Measurements from ENCODE around the gene TIMD4.
"Not testable (repeated sequence)": the region's sequence is repeated elsewhere in the genome, so short reads cannot be mapped to it uniquely, and the experiment has no call there.

The TIMD4 gene

GRCh38 chr5:156940462-156940861 lies 22.6 kb downstream of the TIMD4 start:
- ATAC-seq, DNase-seq, H3K4me3 Mint-ChIP-seq, H3K27me3 Mint-ChIP-seq: not testable (repeated sequence)
- Mint-ChIP-seq H3K4me1 (peaks cover 44% of the 10 kb centered on the region), H3K27ac (peak overlapping the region in 1 of 2 donors; percentile 56), H3K9me3 (peaks cover 17 to 23% of the 10 kb centered on the region in 2 donors)

GRCh38 chr5:156936972-156937371 lies 26.1 kb downstream of the TIMD4 start:
- DNase-seq = no peak
- H3K27me3 Mint-ChIP-seq = no peaks in the 10 kb centered on the region
- no peak overlapping the region for H3K27ac Mint-ChIP-seq
- peaks cover 17 to 23% of the 10 kb centered on the region in 2 donors for H3K9me3 Mint-ChIP-seq
- ATAC-seq = no peak
- peaks cover 67% of the 10 kb centered on the region for H3K4me1 Mint-ChIP-seq
- H3K4me3 Mint-ChIP-seq = no peak overlapping the region

- H3K4me3 Mint-ChIP-seq = peak overlapping the region in 1 of 2 donors; percentile 13
- H3K4me1 Mint-ChIP-seq = peaks cover 77% of the 10 kb centered on the region
Measured at GRCh38 chr5:156934450-156935211, 28.4 kb downstream of the TIMD4 start.

GRCh38 chr5:156929366-156929948 lies 33.6 kb downstream of the TIMD4 start:
- Mint-ChIP-seq H3K27me3 (no peaks in the 10 kb centered on the region), H3K9me3 (peaks cover 20% of the 10 kb centered on the region in 2 donors), H3K27ac (peak overlapping the region; percentile 54 to 90), H3K4me3 (peak overlapping the region; percentile 1 to 47), H3K4me1 (peaks cover 88% of the 10 kb centered on the region)
- ATAC-seq = peak; percentile 80
- peak in 1 of 2 donors; percentile 40 for DNase-seq

More at GRCh38 chr5:156934450-156935211, 28.4 kb downstream of the TIMD4 start:
- no peaks in the 10 kb centered on the region for H3K27me3 Mint-ChIP-seq
- peak overlapping the region in 1 of 2 donors; percentile 42 for H3K27ac Mint-ChIP-seq
- peak; percentile 53 to 77 for DNase-seq
- ATAC-seq = peak; percentile 87
- H3K9me3 Mint-ChIP-seq = peaks cover 19 to 24% of the 10 kb centered on the region in 2 donors

- H3K27ac Mint-ChIP-seq = peak overlapping the region; percentile 50 to 89
- ATAC-seq = no peak
- H3K27me3 Mint-ChIP-seq = no peaks in the 10 kb centered on the region
- peaks cover 77% of the 10 kb centered on the region for H3K4me1 Mint-ChIP-seq
- peaks cover 20% of the 10 kb centered on the region in 2 donors for H3K9me3 Mint-ChIP-seq
- peak overlapping the region; percentile 32 to 52 for H3K4me3 Mint-ChIP-seq
- DNase-seq = no peak
Measured at GRCh38 chr5:156927545-156927944, 35.5 kb downstream of the TIMD4 start.

- Mint-ChIP-seq H3K4me1 (peaks cover 78% of the 10 kb centered on the region), H3K9me3 (peaks cover 15 to 16% of the 10 kb centered on the region in 2 donors)
- not testable (repeated sequence) for H3K27ac Mint-ChIP-seq, DNase-seq, H3K27me3 Mint-ChIP-seq, H3K4me3 Mint-ChIP-seq, ATAC-seq
Measured at GRCh38 chr5:156925767-156926166, 37.3 kb downstream of the TIMD4 start.

- peaks cover 5 to 18% of the 10 kb centered on the region in 2 donors for H3K9me3 Mint-ChIP-seq
- H3K4me1 Mint-ChIP-seq = peaks cover 75% of the 10 kb centered on the region
- DNase-seq = no peak
- no peaks in the 10 kb centered on the region for H3K27me3 Mint-ChIP-seq
- H3K4me3 Mint-ChIP-seq = peak overlapping the region; percentile 81 to 85
- peak; percentile 55 for ATAC-seq
- peak overlapping the region; percentile 95 to 98 for H3K27ac Mint-ChIP-seq
Measured at GRCh38 chr5:156922207-156922792, 40.7 kb downstream of the TIMD4 start.

GRCh38 chr5:156920861-156921431 lies 42.1 kb downstream of the TIMD4 start:
- DNase-seq = peak in 1 of 2 donors; percentile 33
- Mint-ChIP-seq H3K27me3 (no peaks in the 10 kb centered on the region), H3K4me1 (peaks cover 77% of the 10 kb centered on the region), H3K27ac (peak overlapping the region; percentile 12 to 98), H3K9me3 (peaks cover 0 to 12% of the 10 kb centered on the region in 2 donors), H3K4me3 (peak overlapping the region; percentile 81 to 85)
- ATAC-seq = peak; percentile 59

GRCh38 chr5:156920042-156920860 lies 42.8 kb downstream of the TIMD4 start:
- peak overlapping the region; percentile 79 to 98 for H3K27ac Mint-ChIP-seq
- ATAC-seq (peak; percentile 92), DNase-seq (peak; percentile 70 to 94)
- peaks cover 81% of the 10 kb centered on the region for H3K4me1 Mint-ChIP-seq
- peak overlapping the region; percentile 81 to 85 for H3K4me3 Mint-ChIP-seq
- peaks cover 0 to 12% of the 10 kb centered on the region in 2 donors for H3K9me3 Mint-ChIP-seq
- no peaks in the 10 kb centered on the region for H3K27me3 Mint-ChIP-seq

- peaks cover 84% of the 10 kb centered on the region for H3K4me1 Mint-ChIP-seq
- peaks cover 9 to 18% of the 10 kb centered on the region in 2 donors for H3K9me3 Mint-ChIP-seq
- peak overlapping the region in 1 of 2 donors; percentile 56 for H3K4me3 Mint-ChIP-seq
- H3K27ac Mint-ChIP-seq = peak overlapping the region; percentile 8 to 80
- H3K27me3 Mint-ChIP-seq = no peaks in the 10 kb centered on the region
- no peak for ATAC-seq
- no peak for DNase-seq
Measured at GRCh38 chr5:156918311-156918845, 44.6 kb downstream of the TIMD4 start.

GRCh38 chr5:156914371-156914737 lies 48.7 kb downstream of the TIMD4 start:
- peak overlapping the region; percentile 92 to 94 for H3K27ac Mint-ChIP-seq
- H3K4me1 Mint-ChIP-seq = peaks cover 61% of the 10 kb centered on the region
- no peak for DNase-seq
- no peaks in the 10 kb centered on the region for H3K27me3 Mint-ChIP-seq
- H3K4me3 Mint-ChIP-seq = peak overlapping the region; percentile 60 to 78
- H3K9me3 Mint-ChIP-seq = peaks cover 19 to 25% of the 10 kb centered on the region in 2 donors
- ATAC-seq = peak; percentile 21

GRCh38 chr5:156913719-156914370 lies 49.2 kb downstream of the TIMD4 start:
- Mint-ChIP-seq H3K27me3 (no peaks in the 10 kb centered on the region), H3K4me1 (peaks cover 56% of the 10 kb centered on the region), H3K4me3 (peak overlapping the region; percentile 60 to 78), H3K9me3 (peaks cover 19 to 25% of the 10 kb centered on the region in 2 donors), H3K27ac (peak overlapping the region; percentile 92 to 94)
- ATAC-seq (peak; percentile 77), DNase-seq (peak in 1 of 2 donors; percentile 29)

- DNase-seq (no peak), ATAC-seq (no peak)
- Mint-ChIP-seq H3K4me1 (peaks cover 51% of the 10 kb centered on the region), H3K4me3 (peak overlapping the region; percentile 14 to 32), H3K27ac (peak overlapping the region; percentile 92 to 94), H3K27me3 (no peaks in the 10 kb centered on the region), H3K9me3 (peaks cover 19 to 22% of the 10 kb centered on the region in 2 donors)
Measured at GRCh38 chr5:156913355-156913718, 49.7 kb downstream of the TIMD4 start.

- H3K4me1 Mint-ChIP-seq = peaks cover 51% of the 10 kb centered on the region
- H3K4me3 Mint-ChIP-seq = peak overlapping the region; percentile 14 to 32
Measured at GRCh38 chr5:156912869-156913268, 50.2 kb downstream of the TIMD4 start.

More at GRCh38 chr5:156912869-156913268, 50.2 kb downstream of the TIMD4 start:
- peak; percentile 53 for ATAC-seq
- Mint-ChIP-seq H3K9me3 (peaks cover 18 to 19% of the 10 kb centered on the region in 2 donors), H3K27me3 (no peaks in the 10 kb centered on the region), H3K27ac (peak overlapping the region in 1 of 2 donors; percentile 55)
- no peak for DNase-seq
